Stimulated activated CD4-positive, alpha-beta T cell treated with anti-CD3 and anti-CD28 coated beads, Interleukin-4, amount 100 ng/mL, for 24 hours (primary cell): ENCODE results near the gene MIDN.

Experiments used
- DNase-seq: peaks from one replicate; pipeline ENCODE4 v3.0.0-alpha.2; 2020

Gene MIDN

DNA sequence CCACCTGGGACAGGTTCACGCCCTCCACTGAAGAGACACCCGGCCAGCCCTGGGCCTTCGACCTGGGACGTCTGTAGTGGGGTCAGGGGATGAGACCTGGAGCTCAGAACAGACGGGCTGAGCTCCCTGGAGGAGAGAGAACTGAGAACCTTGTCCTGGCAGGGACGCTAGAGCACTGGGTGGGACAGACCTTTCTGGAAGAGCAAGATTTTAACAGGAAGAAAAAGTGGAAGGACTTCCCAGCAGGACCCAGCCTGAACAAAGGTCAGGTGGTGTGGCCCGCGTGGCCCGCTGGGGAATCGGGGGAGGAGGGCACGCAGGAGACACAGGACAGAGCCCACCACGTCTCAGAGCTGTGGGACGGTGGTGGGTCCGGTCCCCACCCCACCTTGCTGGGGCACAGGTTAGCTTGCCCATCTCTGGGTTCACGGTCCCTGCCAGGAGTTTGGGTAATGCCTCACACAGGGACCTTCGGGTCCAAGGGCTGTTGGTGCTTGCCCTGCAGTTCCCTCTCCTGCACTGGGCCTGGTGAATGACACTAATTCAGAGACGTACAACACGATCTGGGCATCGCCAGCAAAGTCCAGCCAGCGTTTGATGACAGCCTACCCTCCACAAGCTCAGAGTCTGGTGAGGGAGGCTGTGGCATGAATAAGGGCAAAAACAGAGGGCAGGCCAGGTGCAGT lies 36.1 kb downstream of the MIDN start:
- DNase-seq, result no peak

DNA sequence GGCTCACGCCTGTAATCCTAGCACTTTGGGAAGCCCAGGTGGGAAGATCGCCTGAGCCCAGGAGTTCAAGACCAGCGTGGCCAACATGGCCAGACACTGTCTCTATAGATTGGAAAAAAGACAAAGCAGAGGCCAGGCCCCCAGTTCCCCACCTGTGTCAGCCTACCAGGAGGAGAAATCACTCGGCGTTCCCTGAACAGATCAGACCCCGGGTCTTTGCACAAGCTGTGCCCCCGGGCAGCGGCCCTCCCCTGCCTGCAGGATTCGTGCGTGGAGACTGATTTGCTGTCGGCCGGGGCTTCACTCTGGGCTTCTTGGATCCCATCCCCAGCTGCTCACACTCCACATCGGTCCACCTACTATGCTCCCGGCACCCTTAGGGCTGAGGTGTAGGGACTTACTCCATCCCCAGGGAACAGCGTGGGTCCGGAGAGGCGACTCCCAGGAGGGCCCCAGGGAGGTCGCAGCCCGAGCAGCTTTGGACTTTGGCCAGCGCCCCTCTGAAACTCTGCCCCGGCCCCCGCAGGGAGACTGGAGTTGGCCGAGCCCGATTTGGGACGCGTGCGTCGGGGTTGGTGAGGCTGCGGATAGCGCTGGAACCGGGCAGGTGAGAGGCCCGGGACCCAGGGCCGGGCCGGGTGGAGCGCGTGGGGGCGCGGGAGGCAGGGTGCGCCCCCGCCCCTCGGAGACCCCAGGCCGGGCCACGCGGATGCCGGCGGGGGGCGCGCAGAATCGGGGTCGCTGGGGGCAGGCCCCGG lies 36.8 kb downstream of the MIDN start:
- DNase-seq, result no peak

DNA sequence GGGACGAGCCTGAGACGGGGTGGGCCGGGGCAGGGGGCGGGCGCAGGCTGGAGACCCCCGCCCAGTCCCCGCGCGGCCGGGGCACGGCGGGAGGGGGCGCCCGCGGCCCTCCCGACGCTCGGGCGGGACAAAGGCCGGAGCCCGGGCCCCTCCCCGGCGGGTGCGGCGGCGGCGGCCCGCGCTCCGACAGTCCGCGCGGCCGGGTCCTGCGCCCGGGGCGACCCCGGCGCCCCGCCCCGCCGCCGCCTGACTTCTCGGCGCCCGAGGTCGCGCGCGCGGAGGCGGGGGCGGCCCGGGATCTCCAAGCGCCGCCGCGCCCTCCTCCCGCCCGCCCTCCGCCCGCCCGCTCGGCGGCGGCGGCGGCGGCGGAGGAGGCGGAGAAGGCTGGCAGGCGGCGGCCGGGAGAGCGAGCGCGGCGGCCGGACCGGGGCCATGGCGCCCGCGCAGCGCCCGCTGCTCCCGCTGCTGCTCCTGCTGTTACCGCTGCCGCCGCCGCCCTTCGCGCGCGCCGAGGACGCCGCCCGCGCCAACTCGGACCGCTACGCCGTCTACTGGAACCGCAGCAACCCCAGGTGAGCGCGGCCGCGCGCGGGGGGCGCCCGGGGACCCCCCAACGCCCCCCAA lies 37.5 kb downstream of the MIDN start, which contains the start of gene EFNA2:
EFNA2 (plus strand) TSS at position 137 of the 624 bp plus-strand sequence; CDS start at position 433, 296 bp downstream.
- DNase-seq, result no peak

GRCh38 chr19:1286487-1287353 lies 38.3 kb downstream of the MIDN start:
- DNase-seq, result no peak

- no peak for DNase-seq
Measured at GRCh38 chr19:1287354-1288225, 39.2 kb downstream of the MIDN start.

DNA sequence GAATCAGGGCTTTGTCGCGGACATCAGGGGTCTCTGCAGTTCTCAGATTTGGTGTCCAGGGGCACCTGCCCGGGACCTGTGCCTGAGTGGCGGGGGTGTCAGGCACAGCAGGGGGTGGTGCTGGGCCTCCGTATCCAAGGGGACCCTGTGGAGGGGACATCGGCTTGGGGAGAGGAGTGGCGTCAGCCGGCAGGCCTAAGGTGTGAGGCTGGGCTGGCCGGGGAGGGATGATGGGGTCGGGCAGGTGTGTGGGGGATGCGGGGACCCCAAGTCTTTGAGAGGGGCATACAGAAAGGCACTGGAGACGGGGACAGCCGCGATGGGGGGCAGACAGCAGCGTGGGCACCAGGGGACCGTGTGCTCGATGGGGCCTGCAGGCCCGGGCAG lies 39.8 kb downstream of the MIDN start:
- no peak for DNase-seq

- DNase-seq, result no peak
Measured at GRCh38 chr19:1288833-1289685, 40.7 kb downstream of the MIDN start.

GRCh38 chr19:1289686-1290025 lies 41.3 kb downstream of the MIDN start:
- DNase-seq, result no peak

DNA sequence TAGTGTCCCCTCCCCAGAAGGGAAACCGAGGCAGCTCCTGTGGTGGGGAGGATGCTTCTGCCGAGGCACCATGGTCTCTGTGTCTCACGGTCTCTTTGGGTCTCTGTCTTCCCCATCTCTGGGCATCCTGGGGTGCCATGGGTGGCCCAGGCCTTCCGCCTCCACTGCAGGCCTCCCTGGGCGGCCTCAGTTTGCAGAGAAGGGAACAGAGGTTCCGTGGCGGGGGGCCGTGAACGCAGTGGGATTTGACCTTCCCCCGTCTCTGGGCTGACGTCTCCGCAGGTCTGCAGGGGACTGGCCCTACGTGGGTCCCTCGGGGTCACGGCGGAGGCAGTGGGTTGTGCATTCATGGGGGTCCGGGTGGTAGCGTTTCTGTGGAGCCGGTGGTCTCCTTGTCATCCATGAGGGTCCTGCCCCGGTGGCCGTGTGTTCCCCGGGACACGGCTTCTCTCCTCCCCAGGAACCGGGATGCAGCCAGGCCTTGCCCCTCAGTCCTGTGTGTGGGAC lies 41.9 kb downstream of the MIDN start:
- DNase-seq, result no peak

DNA sequence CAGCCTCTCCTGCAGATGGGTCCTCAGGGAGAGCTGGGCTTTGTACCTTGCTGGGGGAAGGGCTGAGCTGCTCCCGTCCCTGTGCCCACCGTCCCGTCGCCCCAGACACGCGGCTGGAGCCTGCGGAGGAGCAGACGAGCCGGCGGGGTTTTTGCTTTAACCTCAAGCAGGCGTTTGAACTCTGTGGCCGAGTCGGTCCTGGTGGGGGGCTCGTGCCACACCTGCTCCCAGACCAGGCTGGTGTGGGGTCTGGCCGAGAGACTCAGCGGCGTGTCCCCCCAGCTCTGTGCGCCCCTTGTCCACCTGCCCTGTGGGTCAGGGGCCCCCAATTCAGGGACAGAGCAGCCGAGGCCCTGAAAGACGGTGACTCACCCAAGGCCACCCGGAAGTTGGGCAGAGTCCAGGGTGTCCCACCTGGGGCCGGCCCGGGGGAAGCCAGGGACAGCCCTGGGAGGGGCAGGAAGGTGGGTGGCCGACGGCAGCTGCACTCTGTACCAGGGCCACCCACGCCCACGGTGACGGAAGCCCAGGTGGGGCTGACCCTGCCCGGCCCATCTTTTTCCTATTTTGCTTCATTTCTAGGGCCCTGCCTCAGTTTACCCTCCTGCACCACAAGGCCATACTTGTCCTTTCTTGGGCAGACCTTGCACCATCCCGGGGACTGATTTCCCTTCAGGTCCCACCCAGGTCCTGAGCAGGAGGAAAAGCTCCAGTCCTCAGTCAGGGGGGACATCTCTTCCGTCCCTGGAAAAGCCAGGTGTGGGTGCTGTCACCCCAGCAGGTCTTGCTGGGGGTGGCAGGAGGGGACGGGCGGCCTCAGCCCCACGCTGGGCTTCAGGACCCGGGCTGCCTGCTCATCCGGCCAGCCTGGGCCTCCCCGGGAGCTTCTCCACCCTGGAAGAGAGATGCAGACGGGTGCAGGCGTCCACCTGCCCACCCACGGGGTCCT lies 42.6 kb downstream of the MIDN start:
- no peak for DNase-seq

DNA sequence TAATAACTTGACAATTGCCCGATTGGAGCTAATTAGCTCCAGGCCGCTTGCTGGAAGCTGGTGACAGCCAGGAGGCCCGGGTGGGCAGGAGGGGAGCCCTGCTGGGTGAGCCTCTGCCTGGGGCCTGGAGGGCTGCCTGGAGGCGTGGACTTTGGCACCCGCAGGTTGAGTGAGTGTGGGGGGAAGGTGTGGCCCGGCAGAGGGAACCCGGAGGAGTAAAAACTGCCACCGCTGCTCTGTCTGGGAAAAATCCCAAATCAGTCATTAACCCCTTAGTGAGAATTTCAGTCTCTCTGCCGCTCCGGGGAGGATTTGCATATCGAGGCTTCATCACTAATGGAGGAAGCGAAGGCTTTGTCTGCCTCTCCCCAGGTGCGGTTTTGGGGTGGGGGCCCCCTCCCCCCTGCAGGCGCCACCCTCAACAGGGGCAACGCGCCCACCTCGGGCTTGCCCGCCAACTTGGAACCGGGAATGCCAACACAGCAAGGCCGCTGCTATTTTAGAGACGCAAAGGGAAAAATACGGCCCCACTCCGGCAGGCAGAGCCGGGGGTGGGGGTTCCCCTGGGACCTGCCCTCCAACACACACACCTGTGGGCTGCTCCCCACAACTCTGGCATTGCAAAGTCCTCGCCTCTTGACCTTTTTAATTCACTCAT lies 43.5 kb downstream of the MIDN start:
- DNase-seq, result no peak

DNA sequence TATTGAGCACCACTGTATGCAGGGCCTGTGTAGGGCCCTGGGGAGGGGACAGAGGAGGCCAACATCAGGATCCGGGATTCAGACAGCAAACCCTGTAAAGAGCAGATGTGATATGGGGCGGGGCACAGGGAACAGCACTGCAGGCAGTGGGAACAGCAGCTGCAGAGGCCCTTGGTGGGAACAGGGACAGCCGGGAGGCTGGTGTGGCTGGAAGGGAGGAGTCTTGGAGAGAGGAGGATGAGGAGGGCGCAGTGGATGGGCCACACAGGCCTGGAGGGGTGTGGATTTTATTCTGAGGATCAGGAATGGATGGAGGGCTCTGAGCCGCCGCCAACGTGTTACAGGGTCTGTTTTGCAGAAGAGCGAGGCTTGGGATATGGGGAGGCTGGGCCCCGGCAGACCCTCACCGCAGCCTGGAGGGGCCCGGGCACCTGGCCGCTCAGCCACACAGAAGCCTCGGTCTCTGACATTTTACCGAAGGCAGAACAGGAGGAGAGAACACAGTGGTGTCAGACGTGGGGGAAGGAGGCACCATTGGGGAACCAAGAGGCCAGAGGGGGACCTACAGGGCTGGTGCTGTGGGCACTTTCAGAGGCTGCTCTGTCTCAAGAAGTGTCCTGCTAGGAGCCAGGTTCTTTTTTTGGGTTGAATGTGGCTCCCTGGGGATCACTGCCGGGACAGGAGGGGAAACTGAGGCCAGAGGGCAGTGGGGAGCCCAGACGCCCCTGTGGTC lies 44.2 kb downstream of the MIDN start:
- no peak for DNase-seq

GRCh38 chr19:1293782-1294604 lies 45.6 kb downstream of the MIDN start:
- DNase-seq, result no peak

DNA sequence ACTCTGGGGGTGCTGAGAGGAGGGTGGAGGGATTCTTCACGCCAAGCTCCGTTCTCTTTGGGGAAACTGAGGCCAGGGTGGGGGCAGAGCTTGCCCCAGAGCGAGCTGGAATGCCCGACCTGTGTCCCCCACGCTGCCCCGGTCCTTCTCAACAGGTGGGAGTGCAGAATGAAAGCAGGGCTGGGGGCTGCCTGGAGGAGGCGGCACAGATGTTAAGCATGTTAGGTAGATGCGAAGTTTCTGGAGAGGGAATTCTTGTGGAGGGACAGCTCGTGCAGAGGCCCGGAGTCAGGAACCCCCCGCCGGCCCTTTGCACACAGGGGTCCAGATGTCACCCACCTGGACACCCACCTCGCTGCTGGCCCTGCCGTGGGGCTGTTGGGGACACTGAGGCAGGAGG lies 46.3 kb downstream of the MIDN start:
- DNase-seq, result no peak

DNA sequence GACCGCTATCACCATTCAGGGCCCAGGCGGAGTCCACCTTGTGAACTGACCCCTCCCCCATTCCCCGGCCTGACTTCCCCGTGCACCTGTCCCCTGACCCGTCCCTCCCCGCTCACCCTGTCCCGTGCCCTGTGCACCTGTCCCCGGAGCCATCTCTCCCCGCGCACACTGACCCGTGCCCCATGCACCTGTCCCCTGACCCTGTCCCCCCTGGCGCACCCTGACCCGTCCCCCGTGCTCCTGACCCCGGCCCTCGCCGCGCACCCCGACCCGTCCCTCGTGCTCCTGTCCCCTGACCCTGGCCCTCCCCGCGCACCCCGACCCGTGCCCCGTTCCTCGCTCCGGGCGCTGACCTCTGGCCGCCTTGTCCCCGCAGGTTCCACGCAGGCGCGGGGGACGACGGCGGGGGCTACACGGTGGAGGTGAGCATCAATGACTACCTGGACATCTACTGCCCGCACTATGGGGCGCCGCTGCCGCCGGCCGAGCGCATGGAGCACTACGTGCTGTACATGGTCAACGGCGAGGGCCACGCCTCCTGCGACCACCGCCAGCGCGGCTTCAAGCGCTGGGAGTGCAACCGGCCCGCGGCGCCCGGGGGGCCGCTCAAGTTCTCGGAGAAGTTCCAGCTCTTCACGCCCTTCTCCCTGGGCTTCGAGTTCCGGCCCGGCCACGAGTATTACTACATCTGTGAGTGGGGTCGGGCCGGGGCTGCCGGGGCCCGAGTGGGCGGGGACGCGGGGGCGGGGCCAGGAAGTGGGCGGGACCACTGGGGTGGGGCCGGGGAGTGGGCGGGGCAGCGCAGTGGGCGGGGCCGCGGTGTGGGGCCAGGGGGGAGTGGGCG lies 47.0 kb downstream of the MIDN start:
- DNase-seq, result peak; percentile 38

GRCh38 chr19:1296078-1296477 lies 47.7 kb downstream of the MIDN start:
- no peak for DNase-seq
